AG04449 (cell line): Measurements from ENCODE around the gene KNOP1.

Source experiments
- CTCF ChIA-PET: fragments of 350-600 bp; formaldehyde crosslinking; extraction: SDS; loops from one replicate; lab custom pipeline; 2021; ENCODE audit warnings: antibody characterized with exemption; lab: Yijun Ruan, JAX
- POLR2A ChIA-PET: fragments of 400-600, 350-600 bp; formaldehyde crosslinking; extraction: SDS; loops from one replicate; lab custom pipeline; 2020; ENCODE audit warnings: antibody characterized with exemption, inconsistent platforms; lab: Yijun Ruan, JAX
- DNase-seq: peaks from one replicate; pipeline ENCODE4 v3.0.0-alpha.2; 2010; ENCODE audit warnings: low read depth, low spot score
- H3K4me3 ChIP-seq: 2 replicates; pipeline ENCODE4 v1.5.1; 2011; ENCODE audit warnings: low read depth, mild to moderate bottlenecking, control low read depth, low read length
- CTCF ChIP-seq: IDR thresholded peaks from one replicate; pipeline ENCODE4 v1.5.1; 2011; ENCODE audit warnings: mild to moderate bottlenecking, moderate library complexity, low read length, control low read depth, inconsistent platforms; ENCODE audit not compliant: insufficient read depth; ENCODE audit errors: missing control alignments

Gene KNOP1

DNA sequence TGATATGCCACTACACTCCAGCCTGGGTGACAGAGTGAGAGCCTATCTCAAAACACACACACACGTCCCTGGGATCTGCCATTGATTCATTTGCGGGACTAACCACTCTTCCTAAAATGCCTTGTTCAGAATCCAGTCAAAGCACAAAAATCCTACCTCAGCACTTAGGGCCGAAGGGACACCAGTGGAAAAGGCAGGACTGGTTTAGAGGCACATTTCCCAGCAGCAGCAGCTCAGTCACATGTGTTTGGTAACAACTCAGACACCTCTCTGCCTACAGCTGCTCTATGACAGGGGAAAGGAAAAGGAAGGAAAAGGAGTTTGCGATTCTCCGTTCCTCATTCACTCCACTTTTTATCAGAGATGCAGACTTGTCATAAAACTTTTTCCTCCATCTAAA, 12.2 kb downstream of the KNOP1 start:
- H3K4me3 ChIP-seq: no peak overlapping the region
- no peak for DNase-seq
- CTCF ChIA-PET: interaction anchor here (1.2 kb wide), 1 partner anchor 10 kb away, joined by 3 read pairs; no protein-coding TSS in a partner anchor
- TF ChIP-seq CTCF: no peak
- POLR2A ChIA-PET: interaction anchor here (0.6 kb wide), 1 partner anchor 122 kb away, joined by 4 read pairs; no protein-coding TSS in a partner anchor

DNA sequence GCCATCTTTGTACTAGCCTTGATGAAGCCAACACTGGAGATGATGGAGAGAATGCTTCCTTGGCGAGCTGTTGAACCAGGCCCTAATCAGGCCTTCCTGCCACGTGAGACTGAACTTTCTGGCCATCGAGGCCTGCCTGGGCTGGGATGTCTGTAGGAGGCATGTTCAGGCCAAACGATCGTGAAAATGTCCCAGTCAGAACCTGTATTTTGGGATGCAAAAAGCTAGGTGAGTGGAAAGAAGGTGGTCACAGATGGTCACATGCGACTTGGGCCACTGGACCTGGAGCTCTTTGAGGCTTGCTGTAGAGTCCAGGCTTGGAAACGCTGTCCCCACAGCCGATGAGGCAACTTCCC, 12.9 kb downstream of the KNOP1 start:
- no peak overlapping the region for H3K4me3 ChIP-seq
- DNase-seq: no peak
- TF ChIP-seq CTCF: no peak
- POLR2A ChIA-PET: no interaction called here
- CTCF ChIA-PET: interaction anchor here (1.2 kb wide), 1 partner anchor 9 kb away, joined by 3 read pairs; no protein-coding TSS in a partner anchor

DNA sequence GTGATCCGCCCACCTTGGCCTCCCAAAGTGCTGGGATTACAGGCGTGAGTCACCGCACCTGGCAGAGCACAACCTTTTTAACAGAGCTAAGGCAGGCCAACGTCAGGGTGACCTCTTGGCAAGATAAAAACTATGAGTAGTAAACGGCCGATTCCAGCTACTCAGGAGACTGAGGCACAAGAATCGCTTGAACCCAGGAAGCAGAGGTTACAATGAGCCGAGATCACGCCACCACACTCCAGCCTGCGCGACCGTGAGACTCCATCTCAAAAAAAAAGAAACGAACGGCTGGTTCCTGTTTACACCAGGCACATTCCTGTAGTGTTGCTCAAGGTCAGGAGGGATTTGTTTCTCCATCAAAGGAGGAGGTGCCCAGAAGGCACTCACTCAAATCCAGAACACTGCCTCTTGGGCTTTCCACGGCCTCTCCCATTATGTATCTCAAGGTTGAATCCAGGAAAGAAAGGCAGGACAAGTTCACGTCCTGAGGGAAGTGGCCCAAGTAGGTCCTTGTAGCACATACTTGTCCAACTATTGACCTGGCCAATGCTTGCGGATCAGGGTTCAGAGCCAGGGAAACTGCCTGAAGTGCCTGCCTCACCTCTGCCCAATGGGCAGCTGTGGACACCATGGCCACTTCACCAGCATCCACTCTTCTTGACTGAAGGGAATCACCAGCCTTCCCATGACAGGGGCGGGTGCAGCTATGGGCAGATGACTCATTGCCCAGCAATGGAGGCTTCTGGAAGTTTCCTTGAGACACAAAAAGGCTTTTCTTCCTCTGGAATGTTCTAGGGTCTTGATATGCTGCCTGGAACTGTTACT, 13.5 kb downstream of the KNOP1 start:
- H3K4me3 ChIP-seq: no peak overlapping the region
- ChIA-PET POLR2A (no interaction called here), CTCF (interaction anchor here (0.7 to 1.5 kb wide), 5 partner anchors 8 to 187 kb away, joined by 3 read pairs; no protein-coding TSS in a partner anchor)
- no peak for TF ChIP-seq CTCF
- DNase-seq: no peak

GRCh38 chr16:19703172-19703889, 14.7 kb downstream of the KNOP1 start:
- TF ChIP-seq CTCF: no peak
- DNase-seq: no peak
- ChIA-PET CTCF (interaction anchor here (0.7 to 1.5 kb wide), 5 partner anchors 7 to 188 kb away, joined by 3 read pairs; no protein-coding TSS in a partner anchor), POLR2A (interaction anchor here (0.8 kb wide), 1 partner anchor 22 kb away, joined by 4 read pairs; no protein-coding TSS in a partner anchor)
- H3K4me3 ChIP-seq: no peak overlapping the region

DNA sequence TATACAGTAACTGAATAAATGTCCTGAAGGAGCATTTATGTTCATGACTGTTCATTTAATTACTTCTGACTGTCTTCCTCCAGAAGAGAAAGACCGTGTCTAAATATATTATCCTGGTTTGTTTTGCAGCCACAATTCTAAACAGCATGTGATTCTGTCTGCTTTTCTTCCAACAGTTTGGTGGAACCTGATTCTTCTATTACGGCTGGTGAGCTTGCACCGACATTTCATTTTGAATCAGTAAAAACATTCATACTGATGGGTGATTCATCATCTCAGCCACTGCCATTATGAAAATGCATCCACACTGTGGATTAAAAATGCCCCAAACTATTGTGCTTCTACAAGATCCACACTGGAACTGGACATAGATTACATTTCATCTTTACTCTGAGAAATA, 16.9 kb downstream of the KNOP1 start:
- POLR2A ChIA-PET: no interaction called here
- CTCF ChIA-PET: no interaction called here
- no peak overlapping the region for H3K4me3 ChIP-seq
- DNase-seq: no peak
- no peak for TF ChIP-seq CTCF

- TF ChIP-seq CTCF: no peak
- no peak overlapping the region for H3K4me3 ChIP-seq
- ChIA-PET POLR2A (no interaction called here), CTCF (interaction anchor here (0.9 to 1.7 kb wide), 2 partner anchors 12 to 186 kb away, joined by 3 to 7 read pairs; no protein-coding TSS in a partner anchor)
- no peak for DNase-seq
Measured at GRCh38 chr16:19700319-19700781, 17.7 kb downstream of the KNOP1 start.
